Body of pancreas (tissue), 4 donors: ENCODE measurements around the gene ARRB1.

Source experiments
- POLR2A ChIP-seq, 3 donors: fragments of 450-650 bp; IDR thresholded peaks; one replicate each; pipeline ENCODE4 v1.6.1; 2016; ENCODE audit warnings: antibody characterized with exemption in 3 of 3, mild to moderate bottlenecking in 2 of 3
- TF ChIP-seq, protein P1 (sequence below), 7 experiments: fragments of 450-650 bp in 4 of 7; fragments of 200-600 bp in 3 of 7; sonication (generic) in 3 of 7; IDR thresholded peaks; one replicate each; pipeline ENCODE4 v1.5.1; 2016 to 2019; ENCODE audit warnings: antibody characterized with exemption in 7 of 7

DNA sequence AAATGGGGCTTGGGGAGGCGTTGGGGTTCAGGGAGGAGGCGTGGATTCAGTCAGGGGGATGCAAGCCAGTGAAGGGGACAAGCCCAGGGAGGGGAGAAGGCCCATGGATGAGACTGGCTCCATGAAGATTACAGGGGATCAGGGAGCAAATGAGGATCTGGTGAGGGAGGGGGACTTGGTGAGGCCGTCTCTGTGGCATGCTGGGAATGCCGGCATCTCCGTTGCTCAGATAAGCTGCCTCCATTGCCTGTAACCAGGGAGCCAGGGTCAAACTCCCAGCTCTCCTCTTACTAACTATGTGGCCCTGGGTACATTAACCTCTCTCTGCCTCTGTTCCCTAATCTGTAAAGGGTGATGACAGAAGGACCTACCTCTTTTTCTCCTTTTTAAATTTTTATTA is 72.2 kb downstream of the ARRB1 start:
- TF ChIP-seq POLR2A (IDR thresholded peaks at IDR 0.05), result no peak
- TF ChIP-seq, protein P1, sequence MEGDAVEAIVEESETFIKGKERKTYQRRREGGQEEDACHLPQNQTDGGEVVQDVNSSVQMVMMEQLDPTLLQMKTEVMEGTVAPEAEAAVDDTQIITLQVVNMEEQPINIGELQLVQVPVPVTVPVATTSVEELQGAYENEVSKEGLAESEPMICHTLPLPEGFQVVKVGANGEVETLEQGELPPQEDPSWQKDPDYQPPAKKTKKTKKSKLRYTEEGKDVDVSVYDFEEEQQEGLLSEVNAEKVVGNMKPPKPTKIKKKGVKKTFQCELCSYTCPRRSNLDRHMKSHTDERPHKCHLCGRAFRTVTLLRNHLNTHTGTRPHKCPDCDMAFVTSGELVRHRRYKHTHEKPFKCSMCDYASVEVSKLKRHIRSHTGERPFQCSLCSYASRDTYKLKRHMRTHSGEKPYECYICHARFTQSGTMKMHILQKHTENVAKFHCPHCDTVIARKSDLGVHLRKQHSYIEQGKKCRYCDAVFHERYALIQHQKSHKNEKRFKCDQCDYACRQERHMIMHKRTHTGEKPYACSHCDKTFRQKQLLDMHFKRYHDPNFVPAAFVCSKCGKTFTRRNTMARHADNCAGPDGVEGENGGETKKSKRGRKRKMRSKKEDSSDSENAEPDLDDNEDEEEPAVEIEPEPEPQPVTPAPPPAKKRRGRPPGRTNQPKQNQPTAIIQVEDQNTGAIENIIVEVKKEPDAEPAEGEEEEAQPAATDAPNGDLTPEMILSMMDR (IDR thresholded peaks at IDR 0.05), result no peak
